ENCODE data around the gene CHRNB1. TPM values are rescaled to one million over a fixed set of nuclear protein-coding genes. Genes with fewer than 3 reads are reported as not detected.

CHRNB1 gene
- total and polyA plus RNA-seq, 2 of the 8 experiments (the other 6 are each of a cell fraction or from before 2014, with no cell fraction given) = 14.1 to 28.2 TPM

DNA sequence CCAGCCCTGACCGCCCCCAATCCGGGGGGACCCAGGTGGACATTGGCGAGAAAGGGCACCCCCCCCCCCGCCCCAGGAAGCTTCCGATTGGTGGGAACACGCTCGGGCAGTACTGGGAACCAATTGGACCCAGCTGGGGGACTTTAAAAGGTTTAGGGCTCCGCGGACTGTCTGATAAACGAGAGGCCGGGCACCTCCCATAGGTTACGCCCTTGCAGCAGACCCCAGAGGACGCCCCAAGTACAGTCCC is 41.2 kb upstream of the CHRNB1 start:
- Histone ChIP-seq H2BK5ac (ENCODE audit: low read depth, low read length) (peak overlapping the region; percentile 76), H2AFZ (ENCODE audit: low read length) (no peak overlapping the region), H3K36me3 (ENCODE audit: control insufficient read depth in 2 of 4, insufficient read depth in 4 of 4, low read length in 3 of 4) (peaks cover 0 to 5% (median 1%) of the 10 kb centered on the region in 4 experiments; a peak in 1 of 8 replicates), H3K79me1 (ENCODE audit: low read depth, low read length) (peaks cover 5% of the 10 kb centered on the region), H3K18ac (ENCODE audit: extremely low read depth, low read length) (peak overlapping the region; percentile 96), H3K4ac (replicated peaks; ENCODE audit: insufficient read length, low read depth, low read length) (no peak overlapping the region), H3K23ac (ENCODE audit: insufficient read length) (no peak overlapping the region), H3K27ac (ENCODE audit: low read depth, low read length) (peak overlapping the region; percentile 81; the same call in 1 of the 2 replicates), H2BK12ac (ENCODE audit: low read depth, low read length) (no peak overlapping the region), H3K79me2 (ENCODE audit: control insufficient read depth in 1 of 2, insufficient read depth in 2 of 2, low read length in 2 of 2) (peaks cover 0 to 8% of the 10 kb centered on the region in 2 experiments; a peak in 1 of 4 replicates), H4K91ac (replicated peaks; ENCODE audit: insufficient read length, low read length) (no peak overlapping the region), H2BK15ac (ENCODE audit: low read length) (no peak overlapping the region), H4K5ac (ENCODE audit: insufficient read length, low read depth, low read length) (peak overlapping the region; percentile 79), H2BK20ac (ENCODE audit: low read length) (no peak overlapping the region), H3K14ac (ENCODE audit: insufficient read length) (no peak overlapping the region), H2AK5ac (ENCODE audit: low read depth, low read length) (no peak overlapping the region), H3K4me3 (ENCODE audit: extremely low read depth in 1 of 4, insufficient read depth in 2 of 4, low read depth in 3 of 4, low read length in 4 of 4) (peak overlapping the region; percentile 67 to 94 (median 74)), H4K20me1 (replicated peaks in 1 of 2; ENCODE audit: control insufficient read depth in 1 of 2, insufficient read depth in 2 of 2, low read length in 2 of 2) (peaks cover 0 to 8% of the 10 kb centered on the region in 2 experiments), H2BK120ac (replicated peaks; ENCODE audit: low read depth, low read length) (no peak overlapping the region), H3K27me3 (replicated peaks in 1 of 4; ENCODE audit: control insufficient read depth in 3 of 4, extremely low read depth in 1 of 4, insufficient read depth in 3 of 4, low read length in 3 of 4) (no peaks in the 10 kb centered on the region; a peak in 1 of 7 replicates), H3K9me3 (ENCODE audit: insufficient read depth in 2 of 2, low read depth in 1 of 2, low read length in 1 of 2) (no peaks in the 10 kb centered on the region), H3K23me2 (ENCODE audit: low read depth, low read length) (peaks cover 15% of the 10 kb centered on the region; the same call in 1 of the 2 replicates), H3K56ac (replicated peaks; ENCODE audit: insufficient read length, low read depth, low read length) (peak overlapping the region; percentile 91), H3K4me2 (ENCODE audit: insufficient read depth in 1 of 2, low read depth in 2 of 2, low read length in 2 of 2) (peak overlapping the region; percentile 84 to 90), H3K4me1 (replicated peaks in 1 of 4; ENCODE audit: control insufficient read depth in 3 of 4, insufficient read depth in 4 of 4, low read length in 3 of 4) (peaks cover 0 to 15% (median 11%) of the 10 kb centered on the region in 4 experiments; a peak in 5 of 7 replicates), H3K9ac (replicated peaks in 1 of 4; ENCODE audit: extremely low read depth in 1 of 4, low read depth in 3 of 4, low read length in 3 of 4) (peak overlapping the region in 3 of 4 experiments; percentile 19 to 42 (median 34); a peak in 3 of 7 replicates), H4K8ac (ENCODE audit: extremely low read depth, insufficient read depth, low read length) (no peak overlapping the region)
- CTCF ChIA-PET (ENCODE audit: partially characterized antibody) = interaction anchor here (0.8 to 3.5 kb wide), 10 partner anchors 8 to 157 kb away, joined by 3 to 26 read pairs (median 5); partner anchors contain the start of genes TMEM102 and TMEM95
- POLR2A ChIA-PET (ENCODE audit: partially characterized antibody) = interaction anchor here (0.6 to 8.2 kb wide), 23 partner anchors 10 to 205 kb away, joined by 3 to 66 read pairs (median 4); partner anchors contain the start of genes CHRNB1, FGF11, KCTD11 and PHF23
- TF ChIP-seq MAX (IDR thresholded peaks at IDR 0.05) (0 out of 2 replicates have a peak, but pooled peaks have one; percentile 3), POLR2AphosphoS5 (IDR thresholded peaks at IDR 0.05; ENCODE audit: low read depth, low read length) (no peak), CBX5 (IDR thresholded peaks at IDR 0.05; ENCODE audit: low read depth, low read length) (no peak), SP4 (IDR thresholded peaks at IDR 0.05; ENCODE audit: low read length) (no peak), RBBP5 (IDR thresholded peaks at IDR 0.05; ENCODE audit: borderline replicate concordance, low read depth, low read length) (no peak), JUND (IDR thresholded peaks at IDR 0.05; ENCODE audit: low read length) (no peak), HDAC2 (IDR thresholded peaks at IDR 0.05; ENCODE audit: borderline replicate concordance in 1 of 2, low read depth in 2 of 2, low read length in 2 of 2) (peak in 1 of 2 experiments; percentile 84; a peak in 1 of 4 replicates)
- WGBS, 2 experiments (ENCODE audit: extremely low coverage in 1 of 2, insufficient coverage in 1 of 2, insufficient read length in 1 of 2, insufficient replicate concordance in 2 of 2, low coverage in 1 of 2, low lambda C conversion rate in 2 of 2, missing lambda C conversion rate in 1 of 2) = 4% methylated on average over 8 of the region's 13 CpGs; no CpG with 5 or more reads in 1 of the 2 experiments
- DNase-seq (ENCODE audit: low read depth in 1 of 2, low spot score in 2 of 2) (no peak), FAIRE-seq (no peak)
